ENCODE results near the gene MAPT. TPM values are rescaled to one million over a fixed set of nuclear protein-coding genes. Genes with fewer than 3 reads are reported as not detected.
"Not testable (repeated sequence)": the region's sequence is repeated elsewhere in the genome, so short reads cannot be mapped to it uniquely, and the experiment has no call there.

MAPT gene
- total RNA-seq, 2 experiments from 2014 or later = 1.3 to 1.4 TPM

DNA sequence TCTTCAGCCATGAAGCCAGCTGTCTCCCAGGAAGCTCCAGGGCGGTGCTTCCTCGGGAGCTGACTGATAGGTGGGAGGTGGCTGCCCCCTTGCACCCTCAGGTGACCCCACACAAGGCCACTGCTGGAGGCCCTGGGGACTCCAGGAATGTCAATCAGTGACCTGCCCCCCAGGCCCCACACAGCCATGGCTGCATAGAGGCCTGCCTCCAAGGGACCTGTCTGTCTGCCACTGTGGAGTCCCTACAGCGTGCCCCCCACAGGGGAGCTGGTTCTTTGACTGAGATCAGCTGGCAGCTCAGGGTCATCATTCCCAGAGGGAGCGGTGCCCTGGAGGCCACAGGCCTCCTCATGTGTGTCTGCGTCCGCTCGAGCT is 118.8 kb downstream of the MAPT start:
- CTCF ChIA-PET = interaction anchor here (2.5 kb wide), 1 partner anchor 9 kb away, joined by 9 read pairs; no protein-coding TSS in a partner anchor
- ATAC-seq = no peak
- no peak for DNase-seq
- POLR2A ChIA-PET = no interaction called here
- no peak overlapping the region for H3K4me3 Mint-ChIP-seq
- H3K36me3 Mint-ChIP-seq (ENCODE audit: low read depth) = no peaks in the 10 kb centered on the region
- no peak for TF ChIP-seq CTCF (IDR thresholded peaks at IDR 0.05)
- no peak overlapping the region for H3K27ac Mint-ChIP-seq
- no peaks in the 10 kb centered on the region for H3K27me3 Mint-ChIP-seq
- H3K9me3 Mint-ChIP-seq = no peaks in the 10 kb centered on the region
- H3K4me1 Mint-ChIP-seq (ENCODE audit: low read depth) = peaks cover under 1% of the 10 kb centered on the region
- intact Hi-C loops (cut with micrococcal nuclease) = no loop called here

DNA sequence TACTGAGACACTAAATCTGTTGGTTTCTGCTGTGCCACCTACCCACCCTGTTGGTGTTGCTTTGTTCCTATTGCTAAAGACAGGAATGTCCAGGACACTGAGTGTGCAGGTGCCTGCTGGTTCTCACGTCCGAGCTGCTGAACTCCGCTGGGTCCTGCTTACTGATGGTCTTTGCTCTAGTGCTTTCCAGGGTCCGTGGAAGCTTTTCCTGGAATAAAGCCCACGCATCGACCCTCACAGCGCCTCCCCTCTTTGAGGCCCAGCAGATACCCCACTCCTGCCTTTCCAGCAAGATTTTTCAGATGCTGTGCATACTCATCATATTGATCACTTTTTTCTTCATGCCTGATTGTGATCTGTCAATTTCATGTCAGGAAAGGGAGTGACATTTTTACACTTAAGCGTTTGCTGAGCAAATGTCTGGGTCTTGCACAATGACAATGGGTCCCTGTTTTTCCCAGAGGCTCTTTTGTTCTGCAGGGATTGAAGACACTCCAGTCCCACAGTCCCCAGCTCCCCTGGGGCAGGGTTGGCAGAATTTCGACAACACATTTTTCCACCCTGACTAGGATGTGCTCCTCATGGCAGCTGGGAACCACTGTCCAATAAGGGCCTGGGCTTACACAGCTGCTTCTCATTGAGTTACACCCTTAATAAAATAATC is 119.3 kb downstream of the MAPT start:
- no peaks in the 10 kb centered on the region for H3K27me3 Mint-ChIP-seq
- ATAC-seq = no peak
- TF ChIP-seq CTCF (IDR thresholded peaks at IDR 0.05) = no peak
- H3K36me3 Mint-ChIP-seq (ENCODE audit: low read depth) = no peaks in the 10 kb centered on the region
- ChIA-PET CTCF (interaction anchor here (2.5 kb wide), 1 partner anchor 10 kb away, joined by 9 read pairs; no protein-coding TSS in a partner anchor), POLR2A (no interaction called here)
- no peaks in the 10 kb centered on the region for H3K9me3 Mint-ChIP-seq
- DNase-seq = no peak
- peaks cover 5% of the 10 kb centered on the region for H3K4me1 Mint-ChIP-seq (ENCODE audit: low read depth)
- H3K27ac Mint-ChIP-seq = no peak overlapping the region
- no peak overlapping the region for H3K4me3 Mint-ChIP-seq
- intact Hi-C loops (cut with micrococcal nuclease) = no loop called here

DNA sequence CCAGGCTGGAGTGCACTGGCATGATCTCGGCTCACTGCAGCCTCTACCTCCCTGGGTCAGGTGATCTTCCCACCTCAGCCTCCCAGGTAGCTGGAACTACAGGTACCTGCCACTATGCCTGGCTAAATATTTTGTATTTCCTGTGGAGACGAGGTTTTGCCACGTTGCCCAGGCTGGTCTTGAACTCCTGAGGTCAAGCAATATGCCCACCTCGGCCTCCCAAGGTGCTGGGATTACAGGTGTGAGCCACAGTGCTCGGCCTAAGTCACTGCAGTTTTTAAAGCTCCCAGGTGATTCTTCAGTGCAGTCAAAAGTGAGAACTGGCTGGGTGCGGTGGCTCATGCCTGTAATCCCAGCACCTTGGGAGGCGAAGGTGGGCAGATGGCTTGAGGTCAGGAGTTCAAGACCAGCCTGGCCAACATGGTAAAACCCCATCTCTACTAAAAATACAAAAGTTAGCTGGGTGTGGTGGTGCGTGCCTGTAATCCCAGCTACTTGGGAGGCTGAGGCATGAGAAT is 125.1 kb downstream of the MAPT start:
- H3K27ac Mint-ChIP-seq = peak overlapping the region; percentile 86
- ChIA-PET CTCF (interaction anchor here (1.0 to 1.7 kb wide), 3 partner anchors 12 to 25 kb away, joined by 3 to 12 read pairs (median 3); no protein-coding TSS in a partner anchor), POLR2A (interaction anchor here (0.7 kb wide), 1 partner anchor 144 kb away, joined by 3 read pairs; no protein-coding TSS in a partner anchor)
- H3K27me3 Mint-ChIP-seq; H3K36me3 Mint-ChIP-seq (ENCODE audit: low read depth); H3K4me3 Mint-ChIP-seq; H3K9me3 Mint-ChIP-seq; intact Hi-C loops (cut with micrococcal nuclease); ATAC-seq; DNase-seq: not testable (repeated sequence)
- peaks cover 20% of the 10 kb centered on the region for H3K4me1 Mint-ChIP-seq (ENCODE audit: low read depth)

DNA sequence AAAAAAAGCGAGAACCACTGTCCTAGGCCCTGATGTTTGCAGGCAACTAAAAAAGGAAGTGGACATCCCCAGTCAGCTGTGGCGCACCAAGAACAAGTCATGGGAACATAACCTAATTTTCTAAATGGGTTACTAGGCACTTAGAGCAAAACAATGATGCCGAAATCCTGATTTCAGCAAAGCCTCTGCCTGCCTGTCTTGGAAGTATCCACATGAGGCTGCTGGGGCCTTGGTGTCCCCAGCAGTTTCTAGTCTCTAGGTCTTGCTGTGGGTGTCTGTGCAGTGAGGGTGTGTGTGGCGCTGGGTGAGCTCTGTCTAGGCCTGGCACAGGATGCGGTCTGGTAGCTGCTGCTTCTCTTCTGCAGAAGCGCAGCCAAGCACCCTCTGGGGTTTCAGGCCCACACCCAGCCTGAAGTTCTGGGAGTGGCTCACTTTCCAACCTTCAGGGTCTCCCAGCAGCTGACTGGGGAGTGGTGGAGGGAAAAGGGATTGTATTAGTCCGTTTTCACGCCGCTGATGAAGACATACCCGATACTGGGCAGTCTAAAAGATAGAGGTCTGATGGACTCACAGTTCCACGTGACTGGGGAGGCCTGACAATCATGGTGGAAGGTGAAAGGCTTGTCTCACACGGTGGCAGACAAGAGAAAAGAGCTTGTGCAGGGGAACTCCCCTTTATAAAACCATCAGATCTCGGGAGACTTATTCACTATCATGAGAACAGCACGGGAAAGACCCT is 125.8 kb downstream of the MAPT start:
- no peak for TF ChIP-seq CTCF (IDR thresholded peaks at IDR 0.05)
- H3K4me1 Mint-ChIP-seq (ENCODE audit: low read depth) = peaks cover 20% of the 10 kb centered on the region
- ATAC-seq (peak; percentile 93), DNase-seq (peak; percentile 69)
- H3K27me3 Mint-ChIP-seq = no peaks in the 10 kb centered on the region
- H3K9me3 Mint-ChIP-seq = no peaks in the 10 kb centered on the region
- peak overlapping the region; percentile 86 for H3K27ac Mint-ChIP-seq
- POLR2A ChIA-PET = no interaction called here
- H3K4me3 Mint-ChIP-seq = peak overlapping the region; percentile 5
- CTCF ChIA-PET = interaction anchor here (1.0 to 1.7 kb wide), 5 partner anchors 12 to 173 kb away, joined by 3 to 12 read pairs (median 4); partner anchors contain the start of gene KANSL1
- intact Hi-C loops (cut with micrococcal nuclease) = no loop called here
- peaks cover 2% of the 10 kb centered on the region for H3K36me3 Mint-ChIP-seq (ENCODE audit: low read depth)

- H3K4me3 Mint-ChIP-seq = no peak overlapping the region
- H3K9me3 Mint-ChIP-seq = no peaks in the 10 kb centered on the region
- peaks cover 3% of the 10 kb centered on the region for H3K36me3 Mint-ChIP-seq (ENCODE audit: low read depth)
- ChIA-PET CTCF (interaction anchor here (0.9 to 1.7 kb wide), 7 partner anchors 13 to 192 kb away, joined by 3 to 12 read pairs (median 4); partner anchors contain the start of gene KANSL1), POLR2A (interaction anchor here (1.1 kb wide), 1 partner anchor 14 kb away, joined by 3 read pairs; no protein-coding TSS in a partner anchor)
- H3K4me1 Mint-ChIP-seq (ENCODE audit: low read depth) = peaks cover 20% of the 10 kb centered on the region
- TF ChIP-seq CTCF (IDR thresholded peaks at IDR 0.05) = no peak
- H3K27me3 Mint-ChIP-seq = no peaks in the 10 kb centered on the region
- peak overlapping the region; percentile 86 for H3K27ac Mint-ChIP-seq
- no peak for DNase-seq
- ATAC-seq = no peak
- intact Hi-C loops (cut with micrococcal nuclease) = no loop called here
Measured at GRCh38 chr17:46020998-46021397, 126.6 kb downstream of the MAPT start.

- CTCF ChIA-PET; H3K9me3 Mint-ChIP-seq; intact Hi-C loops (cut with micrococcal nuclease); H3K27ac Mint-ChIP-seq; ATAC-seq; H3K36me3 Mint-ChIP-seq (ENCODE audit: low read depth); H3K4me3 Mint-ChIP-seq; DNase-seq; H3K27me3 Mint-ChIP-seq: not testable (repeated sequence)
- H3K4me1 Mint-ChIP-seq (ENCODE audit: low read depth) = peaks cover 20% of the 10 kb centered on the region
- POLR2A ChIA-PET = interaction anchor here (1.0 kb wide), 1 partner anchor 10 kb away, joined by 3 read pairs; no protein-coding TSS in a partner anchor
Measured at GRCh38 chr17:46023366-46023765, 129.0 kb downstream of the MAPT start.

Data from activated CD8-positive, alpha-beta T cell treated with anti-CD3 and anti-CD28 coated beads for 36 hours (primary cell).